ENCODE measurements around the gene RNASE9.
"Not testable (repeated sequence)": the region's sequence is repeated elsewhere in the genome, so short reads cannot be mapped to it uniquely, and the experiment has no call there.

The RNASE9 gene

GRCh38 chr14:20560961-20561360 is at the start of gene RNASE9:
Gene RNASE9, minus strand, starts transcription at chr14:20561047.
- no peak for DNase-seq (ENCODE audit: low read depth, low spot score)

- DNase-seq (ENCODE audit: low read depth, low spot score), result no peak
Observed at GRCh38 chr14:20610002-20610765, 49.3 kb upstream of the RNASE9 start.

- DNase-seq (ENCODE audit: low read depth, low spot score), result no peak
Observed at GRCh38 chr14:20609215-20610001, 48.6 kb upstream of the RNASE9 start.

GRCh38 chr14:20608383-20609110 is 47.7 kb upstream of the RNASE9 start:
- no peak for DNase-seq (ENCODE audit: low read depth, low spot score)

- no peak for DNase-seq (ENCODE audit: low read depth, low spot score)
Observed at GRCh38 chr14:20607617-20608016, 46.8 kb upstream of the RNASE9 start.

- no peak for DNase-seq (ENCODE audit: low read depth, low spot score)
Observed at GRCh38 chr14:20606902-20607242, 46.0 kb upstream of the RNASE9 start.

GRCh38 chr14:20606190-20606901 is 45.5 kb upstream of the RNASE9 start:
- DNase-seq (ENCODE audit: low read depth, low spot score), result no peak

GRCh38 chr14:20603813-20604690 is 43.2 kb upstream of the RNASE9 start:
- DNase-seq (ENCODE audit: low read depth, low spot score), result no peak

- no peak for DNase-seq (ENCODE audit: low read depth, low spot score)
Observed at GRCh38 chr14:20602583-20602982, 41.7 kb upstream of the RNASE9 start.

GRCh38 chr14:20601522-20601921 is 40.7 kb upstream of the RNASE9 start:
- DNase-seq (ENCODE audit: low read depth, low spot score), result no peak

GRCh38 chr14:20597108-20597507 is 36.3 kb upstream of the RNASE9 start:
- no peak for DNase-seq (ENCODE audit: low read depth, low spot score)

- DNase-seq (ENCODE audit: low read depth, low spot score), result not testable (repeated sequence)
Observed at GRCh38 chr14:20595726-20596125, 34.9 kb upstream of the RNASE9 start.

- DNase-seq (ENCODE audit: low read depth, low spot score), result no peak
Observed at GRCh38 chr14:20592574-20592973, 31.7 kb upstream of the RNASE9 start.

- DNase-seq (ENCODE audit: low read depth, low spot score), result no peak
Observed at GRCh38 chr14:20591235-20591634, 30.4 kb upstream of the RNASE9 start, which contains the start of gene RNASE12. Gene RNASE12, minus strand, starts transcription at chr14:20591376. Its CDS starts 653 bp downstream, at chr14:20590723.

- no peak for DNase-seq (ENCODE audit: low read depth, low spot score)
Observed at GRCh38 chr14:20587489-20588154, 26.8 kb upstream of the RNASE9 start, which contains the start of gene RNASE11. Gene RNASE11, minus strand, starts transcription at chr14:20588001.

GRCh38 chr14:20583908-20584307 is 23.1 kb upstream of the RNASE9 start:
- DNase-seq (ENCODE audit: low read depth, low spot score), result no peak

- DNase-seq (ENCODE audit: low read depth, low spot score), result no peak
Observed at GRCh38 chr14:20583142-20583541, 22.3 kb upstream of the RNASE9 start.

- no peak for DNase-seq (ENCODE audit: low read depth, low spot score)
Observed at GRCh38 chr14:20580242-20580641, 19.4 kb upstream of the RNASE9 start.

GRCh38 chr14:20578784-20579502 is 18.1 kb upstream of the RNASE9 start:
- no peak for DNase-seq (ENCODE audit: low read depth, low spot score)
